IMR-90 (cell line): Measurements from ENCODE around the gene EDEM1. TPM values are rescaled to one million over a fixed set of nuclear protein-coding genes. Genes with fewer than 3 reads are reported as not detected.

Experiments used
- ATAC-seq: fragments of 200-7000 bp; cut with Tn5 transposase; 2 replicates; pipeline ENCODE4 v1.9.1; 2020; ENCODE audit warnings: low read depth, mild to moderate bottlenecking, moderate library complexity
- BruUV-seq: library from RNA; stranded (reverse); fragments of 400-500 nt; replicated peaks from 2 replicates; lab custom pipeline; 2021; lab: Mats Ljungman, UMichigan
- CTCF ChIA-PET: fragments of 300-600 bp; formaldehyde crosslinking; extraction: SDS; loops from one replicate; lab custom pipeline; 2021; ENCODE audit warnings: antibody characterized with exemption; lab: Yijun Ruan, JAX
- POLR2A ChIA-PET: fragments of 300-600 bp; sonication (Branson Sonifier 250); formaldehyde crosslinking; loops from one replicate; lab custom pipeline; 2022; ENCODE audit warnings: antibody characterized with exemption; ENCODE audit not compliant: unreplicated experiment; lab: Charles Lee
- DNase-seq: peaks from one replicate; pipeline ENCODE4 v3.0.0; 2013
- H2AFZ ChIP-seq: replicated peaks from 2 replicates; pipeline ENCODE3; 2013; ENCODE audit warnings: low read length, mild to moderate bottlenecking; ENCODE audit not compliant: poor library complexity
- H2AK5ac ChIP-seq: 2 replicates; pipeline ENCODE4 v1.6.1; 2013; ENCODE audit warnings: low read depth, low read length, inconsistent platforms
- H2AK9ac ChIP-seq: replicated peaks from 2 replicates; pipeline ENCODE3; 2013; ENCODE audit warnings: mild to moderate bottlenecking, low read depth, low read length, moderate library complexity; ENCODE audit not compliant: poor library complexity
- H2BK120ac ChIP-seq: 2 replicates; pipeline ENCODE4 v1.6.1; 2013; ENCODE audit warnings: low read depth, low read length, inconsistent platforms
- H2BK15ac ChIP-seq: 3 replicates; pipeline ENCODE4 v1.6.1; 2013; ENCODE audit warnings: low read depth, low read length, inconsistent platforms
- H2BK20ac ChIP-seq: 2 replicates; pipeline ENCODE4 v1.6.1; 2013; ENCODE audit warnings: low read depth, mild to moderate bottlenecking, inconsistent platforms, low read length, moderate library complexity
- H2BK5ac ChIP-seq: 2 replicates; pipeline ENCODE4 v1.6.1; 2013; ENCODE audit warnings: mild to moderate bottlenecking, low read depth, low read length, inconsistent platforms; ENCODE audit not compliant: poor library complexity, severe bottlenecking
- H3K14ac ChIP-seq: replicated peaks from 2 replicates; pipeline ENCODE4 v1.6.1; 2013; ENCODE audit warnings: low read depth, low read length, inconsistent platforms
- H3K18ac ChIP-seq: 2 replicates; pipeline ENCODE4 v1.6.1; 2013; ENCODE audit warnings: low read depth, low read length, control low read depth
- H3K23ac ChIP-seq: 2 replicates; pipeline ENCODE4 v1.6.1; 2013; ENCODE audit warnings: low read depth, low read length, inconsistent platforms
- H3K27ac ChIP-seq: 2 replicates; pipeline ENCODE4 v1.5.1; 2013; ENCODE audit warnings: mild to moderate bottlenecking, control low read depth, low read length; ENCODE audit not compliant: insufficient read depth
- H3K27me3 ChIP-seq: 2 replicates; pipeline ENCODE4 v1.6.1; 2013; ENCODE audit warnings: low read length; ENCODE audit not compliant: control insufficient read depth, insufficient read depth
- H3K36me3 ChIP-seq: 2 replicates; pipeline ENCODE4 v1.6.1; 2013; ENCODE audit warnings: low read length, mixed read lengths; ENCODE audit not compliant: control insufficient read depth, insufficient read depth
- H3K4ac ChIP-seq: 2 replicates; pipeline ENCODE4 v1.6.1; 2013; ENCODE audit warnings: low read depth, low read length, inconsistent platforms
- H3K4me1 ChIP-seq: 2 replicates; pipeline ENCODE4 v1.6.1; 2013; ENCODE audit warnings: low read length, mixed read lengths; ENCODE audit not compliant: control insufficient read depth, insufficient read depth
- H3K4me2 ChIP-seq: 2 replicates; pipeline ENCODE4 v1.6.1; 2013; ENCODE audit warnings: low read depth, mild to moderate bottlenecking, control low read depth, low read length, moderate library complexity
- H3K4me3 ChIP-seq: 2 replicates; pipeline ENCODE4 v1.5.1; 2013; ENCODE audit warnings: low read depth, mild to moderate bottlenecking, control low read depth, low read length, moderate library complexity; ENCODE audit not compliant: insufficient read depth
- H3K56ac ChIP-seq: 2 replicates; pipeline ENCODE4 v1.6.1; 2013; ENCODE audit warnings: low read length, inconsistent platforms; ENCODE audit not compliant: insufficient read depth; ENCODE audit errors: extremely low read depth
- H3K79me1 ChIP-seq, 2 experiments: 2 replicates each; pipeline ENCODE4 v1.6.1; 2013; ENCODE audit warnings: low read length in 2 of 2, inconsistent platforms in 1 of 2, low read depth in 1 of 2
- H3K9ac ChIP-seq: 2 replicates; pipeline ENCODE4 v1.6.1; 2013; ENCODE audit warnings: low read depth, low read length, control low read depth
- H3K9me1 ChIP-seq: 2 replicates; pipeline ENCODE4 v1.6.1; 2013; ENCODE audit warnings: low read length, inconsistent platforms; ENCODE audit not compliant: insufficient read depth
- H3K9me3 ChIP-seq: 2 replicates; pipeline ENCODE4 v1.6.1; 2013; ENCODE audit warnings: low read length; ENCODE audit not compliant: control insufficient read depth, insufficient read depth
- H4K20me1 ChIP-seq: 2 replicates; pipeline ENCODE4 v1.6.1; 2013; ENCODE audit warnings: low read length, inconsistent platforms; ENCODE audit not compliant: insufficient read depth
- H4K5ac ChIP-seq: 2 replicates; pipeline ENCODE4 v1.6.1; 2013; ENCODE audit warnings: mild to moderate bottlenecking, low read depth, low read length, control low read depth
- H4K8ac ChIP-seq, 2 experiments: 2 replicates each; pipeline ENCODE4 v1.6.1; 2013; ENCODE audit warnings: low read depth in 2 of 2, low read length in 2 of 2, control low read depth in 1 of 2, inconsistent platforms in 1 of 2
- H4K91ac ChIP-seq: 2 replicates; pipeline ENCODE4 v1.6.1; 2013; ENCODE audit warnings: low read depth, low read length, inconsistent platforms; ENCODE audit not compliant: insufficient read depth
- CEBPB ChIP-seq: IDR thresholded peaks from 2 replicates; pipeline ENCODE4 v1.6.1; 2012; ENCODE audit warnings: low read depth, low read length, improper control_type of control experiment
- CHD1 ChIP-seq: IDR thresholded peaks from 2 replicates; pipeline ENCODE4 v1.6.1; 2012; ENCODE audit warnings: low read depth, low read length, improper control_type of control experiment
- MAFK ChIP-seq: IDR thresholded peaks from 2 replicates; pipeline ENCODE4 v1.6.1; 2012; ENCODE audit warnings: low read depth, low read length, improper control_type of control experiment
- MXI1 ChIP-seq: IDR thresholded peaks from 2 replicates; pipeline ENCODE4 v1.6.1; 2012; ENCODE audit warnings: low read depth, mild to moderate bottlenecking, low read length, moderate library complexity, borderline replicate concordance
- RAD21 ChIP-seq: IDR thresholded peaks from 2 replicates; pipeline ENCODE4 v1.6.1; 2012; ENCODE audit warnings: low read length, improper control_type of control experiment
- RCOR1 ChIP-seq: IDR thresholded peaks from 2 replicates; pipeline ENCODE4 v1.6.1; 2012; ENCODE audit warnings: mild to moderate bottlenecking, low read length, improper control_type of control experiment; ENCODE audit not compliant: insufficient replicate concordance
- RFX5 ChIP-seq: IDR thresholded peaks from 2 replicates; pipeline ENCODE4 v1.8.0; 2012; ENCODE audit warnings: low read depth, mild to moderate bottlenecking, low read length, moderate library complexity
- WGBS, 2 experiments: methylation state at CpG; one replicate each; pipeline versions ENCODE4 v1.1.5 to v1.1.7; 2013; ENCODE audit warnings: missing lambda C conversion rate in 2 of 2; ENCODE audit not compliant: insufficient read length in 1 of 2; ENCODE audit errors: extremely low coverage in 2 of 2; 5-methylcytosine and 5-hydroxymethylcytosine counted together
- dilution Hi-C: fragments of 300-500 bp; cut with HindIII; formaldehyde crosslinking; loops from one replicate; pipeline ENCODE4 v1.14.3; 2018; ENCODE audit warnings: low sequenced_read_pairs; ENCODE audit not compliant: unreplicated experiment
- in situ Hi-C: fragments of 300-500 bp; cut with MboI; formaldehyde crosslinking; loops from 3 replicates; pipeline ENCODE4 v1.14.3; 2019; ENCODE audit warnings: low sequenced_read_pairs, inconsistent platforms, mixed read lengths
- intact Hi-C: fragments of 100-400 bp; cut with micrococcal nuclease; formaldehyde crosslinking; loops from 2 replicates; pipeline ENCODE4 v1.10.0; 2022
- polyA plus RNA-seq, 3 experiments: library from polyadenylated mRNA; depleted of rRNA; stranded (reverse); fragments of >200 nt; gene quantifications; 2 replicates each; pipeline ENCODE4 v1.2.3, GENCODE V29; 2012; ENCODE audit warnings: low replicate concordance in 1 of 3
- total RNA-seq: library from RNA; depleted of rRNA; stranded (reverse); fragments of >200 nt; gene quantifications from 2 replicates; pipeline ENCODE4 v1.2.3, GENCODE V29; 2012
- TF ChIP-seq, protein P1 (sequence below): conservative IDR thresholded peaks from 2 replicates; pipeline ENCODE4 v1.5.1; 2012; ENCODE audit warnings: mild to moderate bottlenecking, low read depth, low read length, improper control_type of control experiment
- TF ChIP-seq, protein P2 (sequence below): fragments of 150-350 bp; IDR thresholded peaks from 2 replicates; pipeline ENCODE4 v1.6.1; 2016; ENCODE audit warnings: low read depth, mild to moderate bottlenecking, low read length, moderate library complexity, borderline replicate concordance

Gene EDEM1
- total and polyA plus RNA-seq, 2 of the 4 experiments (the other 2 are of a cell fraction), result 23.5 to 27.0 TPM

DNA sequence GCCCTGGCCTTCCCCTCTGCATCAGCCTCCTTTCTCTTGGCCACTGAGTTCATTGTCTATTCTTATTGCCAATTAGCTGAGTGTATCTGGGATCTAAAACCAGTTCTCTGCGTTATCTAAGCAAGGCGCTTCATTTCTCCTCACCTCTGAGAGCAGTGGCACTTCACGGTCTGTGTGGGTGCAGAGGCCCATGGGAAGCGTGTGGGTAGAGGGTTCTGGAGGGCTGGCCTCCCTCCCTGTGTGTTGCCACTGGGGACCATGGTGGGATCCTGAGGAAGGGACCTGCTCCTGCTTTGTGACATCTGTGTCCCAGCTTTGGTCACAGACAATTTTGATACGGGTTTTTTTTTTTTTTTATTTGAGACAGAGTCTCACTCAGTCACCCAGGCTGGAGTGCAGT, 32.7 kb downstream of the EDEM1 start:
- Histone ChIP-seq H2AFZ (no peak overlapping the region), H2BK5ac (no peak overlapping the region), H4K8ac (no peak overlapping the region), H3K18ac (no peak overlapping the region), H3K4me2 (no peak overlapping the region), H3K79me1 (peaks cover 0 to 7% of the 10 kb centered on the region in 2 experiments; a peak in 2 of 4 replicates), H3K56ac (no peak overlapping the region), H3K14ac (no peak overlapping the region), H3K36me3 (peaks cover 23% of the 10 kb centered on the region), H3K4me1 (peaks cover 3% of the 10 kb centered on the region; the same call in 1 of the 2 replicates), H3K23ac (no peak overlapping the region), H4K20me1 (0 out of 2 replicates have a peak, but pooled peaks cover 4% of the 10 kb centered on the region), H3K9ac (no peak overlapping the region), H2BK20ac (no peak overlapping the region), H3K4me3 (no peak overlapping the region), H3K27me3 (no peaks in the 10 kb centered on the region), H4K5ac (no peak overlapping the region), H3K27ac (no peak overlapping the region), H3K4ac (no peak overlapping the region), H2AK9ac (no peak overlapping the region), H2BK120ac (no peak overlapping the region), H2BK15ac (no peak overlapping the region), H3K9me1 (no peaks in the 10 kb centered on the region; the same call in 1 of the 2 replicates), H2AK5ac (no peak overlapping the region), H4K91ac (no peak overlapping the region), H3K9me3 (no peaks in the 10 kb centered on the region)
- DNase-seq (no peak), ATAC-seq (no peak)
- intact Hi-C loops (no loop called here), dilution Hi-C loops (no loop called here), in situ Hi-C loops (no loop called here)
- TF ChIP-seq RFX5 (no peak), MXI1 (no peak), RAD21 (no peak), CEBPB (no peak), RCOR1 (no peak), CHD1 (no peak), MAFK (no peak)
- TF ChIP-seq, protein P1, sequence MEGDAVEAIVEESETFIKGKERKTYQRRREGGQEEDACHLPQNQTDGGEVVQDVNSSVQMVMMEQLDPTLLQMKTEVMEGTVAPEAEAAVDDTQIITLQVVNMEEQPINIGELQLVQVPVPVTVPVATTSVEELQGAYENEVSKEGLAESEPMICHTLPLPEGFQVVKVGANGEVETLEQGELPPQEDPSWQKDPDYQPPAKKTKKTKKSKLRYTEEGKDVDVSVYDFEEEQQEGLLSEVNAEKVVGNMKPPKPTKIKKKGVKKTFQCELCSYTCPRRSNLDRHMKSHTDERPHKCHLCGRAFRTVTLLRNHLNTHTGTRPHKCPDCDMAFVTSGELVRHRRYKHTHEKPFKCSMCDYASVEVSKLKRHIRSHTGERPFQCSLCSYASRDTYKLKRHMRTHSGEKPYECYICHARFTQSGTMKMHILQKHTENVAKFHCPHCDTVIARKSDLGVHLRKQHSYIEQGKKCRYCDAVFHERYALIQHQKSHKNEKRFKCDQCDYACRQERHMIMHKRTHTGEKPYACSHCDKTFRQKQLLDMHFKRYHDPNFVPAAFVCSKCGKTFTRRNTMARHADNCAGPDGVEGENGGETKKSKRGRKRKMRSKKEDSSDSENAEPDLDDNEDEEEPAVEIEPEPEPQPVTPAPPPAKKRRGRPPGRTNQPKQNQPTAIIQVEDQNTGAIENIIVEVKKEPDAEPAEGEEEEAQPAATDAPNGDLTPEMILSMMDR, result no peak
- TF ChIP-seq, protein P2, sequence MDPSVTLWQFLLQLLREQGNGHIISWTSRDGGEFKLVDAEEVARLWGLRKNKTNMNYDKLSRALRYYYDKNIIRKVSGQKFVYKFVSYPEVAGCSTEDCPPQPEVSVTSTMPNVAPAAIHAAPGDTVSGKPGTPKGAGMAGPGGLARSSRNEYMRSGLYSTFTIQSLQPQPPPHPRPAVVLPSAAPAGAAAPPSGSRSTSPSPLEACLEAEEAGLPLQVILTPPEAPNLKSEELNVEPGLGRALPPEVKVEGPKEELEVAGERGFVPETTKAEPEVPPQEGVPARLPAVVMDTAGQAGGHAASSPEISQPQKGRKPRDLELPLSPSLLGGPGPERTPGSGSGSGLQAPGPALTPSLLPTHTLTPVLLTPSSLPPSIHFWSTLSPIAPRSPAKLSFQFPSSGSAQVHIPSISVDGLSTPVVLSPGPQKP, result no peak
- WGBS, 2 experiments, result no CpG with 5 or more reads among the region's 5 CpGs
- CTCF ChIA-PET, result no interaction called here
- BruUV-seq, result no TSS peak
- POLR2A ChIA-PET, result no interaction called here
